Astrocyte (in vitro differentiated cells and primary cell): ENCODE measurements around the gene DUS1L. TPM values are rescaled to one million over a fixed set of nuclear protein-coding genes. Genes with fewer than 3 reads are reported as not detected.

Experiments used
- DNase-seq: peaks from one replicate; pipeline ENCODE4 v3.0.0-alpha.2; 2010; ENCODE audit warnings: low read depth
- FAIRE-seq: peaks from 2 replicates; lab custom pipeline; 2011; peaks lifted over from hg19 to GRCh38; lab: Jason Lieb, UNC
- H2AFZ ChIP-seq: 2 replicates; pipeline ENCODE4 v1.6.0; 2012; ENCODE audit warnings: low read depth, low read length, inconsistent platforms
- H3K27ac ChIP-seq: 2 replicates; pipeline ENCODE4 v1.5.1; 2011; ENCODE audit warnings: low read depth, low read length, inconsistent platforms
- H3K27me3 ChIP-seq: 2 replicates; pipeline ENCODE4 v1.6.0; 2011; ENCODE audit warnings: low read length, inconsistent platforms; ENCODE audit not compliant: insufficient read depth
- H3K36me3 ChIP-seq: 2 replicates; pipeline ENCODE4 v1.5.1; 2011; ENCODE audit warnings: low read length, inconsistent platforms; ENCODE audit not compliant: insufficient read depth
- H3K4me1 ChIP-seq: 2 replicates; pipeline ENCODE4 v1.5.1; 2011; ENCODE audit warnings: low read length, inconsistent platforms; ENCODE audit not compliant: insufficient read depth
- H3K4me2 ChIP-seq: 2 replicates; pipeline ENCODE4 v1.6.0; 2012; ENCODE audit warnings: low read length, inconsistent platforms
- H3K4me3 ChIP-seq: 2 replicates; pipeline ENCODE4 v1.5.1; 2011; ENCODE audit warnings: low read depth, mild to moderate bottlenecking, low read length, inconsistent platforms; ENCODE audit not compliant: insufficient read depth
- H3K79me2 ChIP-seq: 2 replicates; pipeline ENCODE4 v1.6.0; 2012; ENCODE audit warnings: mild to moderate bottlenecking, low read length, inconsistent platforms; ENCODE audit not compliant: insufficient read depth
- H3K9ac ChIP-seq: 2 replicates; pipeline ENCODE4 v1.6.0; 2012; ENCODE audit warnings: mild to moderate bottlenecking, low read length, inconsistent platforms
- H3K9me3 ChIP-seq: 2 replicates; pipeline ENCODE4 v1.5.1; 2012; ENCODE audit warnings: low read depth, mild to moderate bottlenecking, low read length, inconsistent platforms; ENCODE audit not compliant: insufficient read depth
- H4K20me1 ChIP-seq: 2 replicates; pipeline ENCODE4 v1.6.0; 2012; ENCODE audit warnings: low read length, inconsistent platforms; ENCODE audit not compliant: insufficient read depth
- H3K27ac Mint-ChIP-seq: one replicate; pipeline ENCODE4 v1.8.0; 2021; ENCODE audit warnings: mild to moderate bottlenecking, mixed read lengths; ENCODE audit not compliant: unreplicated experiment
- H3K27me3 Mint-ChIP-seq: one replicate; pipeline ENCODE4 v1.8.0; 2021; ENCODE audit warnings: low read depth, mixed read lengths; ENCODE audit not compliant: unreplicated experiment
- H3K36me3 Mint-ChIP-seq: one replicate; pipeline ENCODE4 v1.8.0; 2021; ENCODE audit warnings: low read depth, mixed read lengths; ENCODE audit not compliant: unreplicated experiment
- H3K4me1 Mint-ChIP-seq: one replicate; pipeline ENCODE4 v1.8.0; 2021; ENCODE audit warnings: low read depth, mixed read lengths; ENCODE audit not compliant: unreplicated experiment
- H3K4me3 Mint-ChIP-seq: one replicate; pipeline ENCODE4 v1.8.0; 2021; ENCODE audit warnings: mild to moderate bottlenecking, moderate library complexity, mixed read lengths; ENCODE audit not compliant: unreplicated experiment
- H3K9me3 Mint-ChIP-seq: one replicate; pipeline ENCODE4 v1.8.0; 2021; ENCODE audit warnings: mild to moderate bottlenecking, mixed read lengths; ENCODE audit not compliant: unreplicated experiment
- CTCF ChIP-seq: IDR thresholded peaks from 2 replicates; pipeline ENCODE4 v1.5.1; 2011; ENCODE audit warnings: low read depth, mild to moderate bottlenecking, inconsistent platforms, low read length, moderate library complexity; ENCODE audit not compliant: insufficient read depth
- EZH2 ChIP-seq: IDR thresholded peaks from 2 replicates; pipeline ENCODE4 v1.6.1; 2012; ENCODE audit warnings: mild to moderate bottlenecking, low read length, inconsistent platforms; ENCODE audit not compliant: insufficient read depth
- total RNA-seq: library from RNA; stranded (reverse); gene quantifications from 2 replicates; pipeline ENCODE4 v1.2.1, GENCODE V29; 2021

The DUS1L gene
- total RNA-seq, 1 donor from 2014 or later = 55.1 TPM

DNA sequence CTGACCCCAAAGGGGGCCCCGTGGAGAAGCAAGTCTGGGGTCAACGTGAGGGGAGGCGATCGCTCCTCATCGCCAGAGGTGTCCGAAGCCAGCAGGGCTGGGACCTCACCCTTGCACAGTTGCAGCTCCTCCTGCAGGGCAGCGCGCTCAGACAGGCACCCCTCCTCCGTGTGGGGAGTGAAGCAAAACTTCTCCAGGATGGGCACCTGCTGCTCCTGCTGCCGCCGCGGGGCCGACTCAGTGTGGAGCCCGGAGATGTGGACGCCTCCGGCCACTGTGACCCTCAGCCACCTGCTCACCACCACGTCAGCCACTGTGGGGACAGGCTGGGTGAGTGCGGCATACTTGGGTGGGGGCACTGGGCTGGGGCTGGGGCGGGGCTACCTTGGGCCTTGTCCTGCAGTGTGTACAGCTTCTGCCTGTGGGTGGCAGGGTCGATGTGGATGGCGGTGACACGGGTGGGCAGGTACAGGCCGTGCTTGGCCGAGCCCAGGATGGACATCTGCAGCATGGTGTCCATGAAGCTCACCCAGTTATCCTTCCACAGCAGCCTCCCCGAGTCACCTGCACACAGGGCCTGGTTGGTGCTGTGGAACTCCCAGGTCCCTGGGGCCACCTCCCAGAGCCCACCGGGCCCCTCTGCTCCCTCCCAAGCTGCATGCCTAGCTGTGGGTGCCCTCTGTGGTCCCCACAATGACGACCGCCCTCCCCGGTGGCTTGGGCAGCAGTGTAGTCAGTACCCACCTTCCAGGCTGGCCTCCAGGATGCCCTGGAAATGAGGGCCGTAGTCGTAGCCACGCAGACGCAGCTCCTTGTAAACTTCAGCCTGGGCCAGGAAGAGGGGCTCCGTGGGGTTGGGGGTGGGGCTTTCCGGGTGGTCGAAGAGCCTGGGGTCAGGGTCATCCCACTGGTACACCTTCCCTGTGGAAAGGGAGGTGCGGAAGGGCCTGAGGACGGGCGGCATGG is 21.6 kb upstream of the DUS1L start:
- no peaks in the 10 kb centered on the region for H3K27me3 ChIP-seq
- H3K9me3 Mint-ChIP-seq = no peaks in the 10 kb centered on the region
- H3K9me3 ChIP-seq = no peaks in the 10 kb centered on the region
- no peaks in the 10 kb centered on the region for H3K27me3 Mint-ChIP-seq
- TF ChIP-seq CTCF (no peak), EZH2 (no peak)
- H3K4me1 ChIP-seq = no peaks in the 10 kb centered on the region
- H2AFZ ChIP-seq = no peak overlapping the region
- no peaks in the 10 kb centered on the region for H3K4me1 Mint-ChIP-seq
- peaks cover 13% of the 10 kb centered on the region for H3K79me2 ChIP-seq
- H3K36me3 Mint-ChIP-seq = no peaks in the 10 kb centered on the region
- no peak overlapping the region for H3K27ac Mint-ChIP-seq
- no peak overlapping the region for H3K27ac ChIP-seq
- H3K9ac ChIP-seq = no peak overlapping the region
- H4K20me1 ChIP-seq = peaks cover 83% of the 10 kb centered on the region
- no peak overlapping the region for H3K4me3 ChIP-seq
- peaks cover 12% of the 10 kb centered on the region for H3K36me3 ChIP-seq
- DNase-seq (no peak), FAIRE-seq (no peak)
- no peak overlapping the region for H3K4me2 ChIP-seq
- no peak overlapping the region for H3K4me3 Mint-ChIP-seq

DNA sequence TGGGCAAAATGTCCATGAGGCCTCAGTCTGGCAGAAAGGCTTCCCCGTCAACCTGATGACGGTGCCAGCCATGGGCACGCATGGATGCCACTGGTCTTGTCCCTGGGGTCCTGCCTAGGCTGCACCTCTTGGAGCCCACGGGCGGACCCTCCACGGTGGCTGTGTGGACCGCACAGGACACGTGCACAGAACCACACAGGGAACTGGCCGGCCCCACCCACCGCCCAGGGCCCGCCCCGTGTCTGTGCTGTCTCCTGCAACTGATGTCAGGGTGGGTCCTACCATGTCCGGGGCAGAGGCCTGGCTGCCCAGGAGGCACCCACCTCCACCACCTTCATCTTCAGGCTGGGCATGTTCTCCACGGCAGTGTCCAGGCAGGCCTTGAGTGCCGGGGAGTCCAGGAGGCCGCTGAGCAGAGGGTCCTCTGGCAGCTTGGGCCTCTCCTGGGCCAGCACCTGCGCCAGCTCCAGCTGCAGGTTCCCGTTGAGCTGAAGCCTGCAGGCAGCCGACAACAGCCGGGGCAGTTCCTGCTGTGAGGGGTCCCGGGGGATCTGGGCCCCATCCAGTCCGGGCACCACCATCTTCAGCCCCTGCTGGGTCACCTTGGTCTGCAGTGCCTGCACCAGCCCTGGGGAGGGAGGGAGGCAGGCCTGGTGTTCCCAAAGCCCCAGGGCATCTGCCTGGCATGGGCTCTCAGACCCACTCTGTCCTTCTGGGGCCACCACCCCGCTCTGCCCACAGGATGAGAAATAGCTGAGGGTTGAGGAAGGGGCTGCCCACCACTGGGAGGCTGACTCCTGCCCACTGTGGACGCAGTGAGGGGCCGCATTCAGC is 20.5 kb upstream of the DUS1L start:
- Histone ChIP-seq H3K4me2 (no peak overlapping the region), H3K27ac (no peak overlapping the region), H3K36me3 (peaks cover 12% of the 10 kb centered on the region), H4K20me1 (peaks cover 79% of the 10 kb centered on the region), H2AFZ (no peak overlapping the region), H3K4me3 (no peak overlapping the region), H3K27me3 (no peaks in the 10 kb centered on the region), H3K4me1 (no peaks in the 10 kb centered on the region), H3K79me2 (peaks cover 6% of the 10 kb centered on the region), H3K9me3 (no peaks in the 10 kb centered on the region), H3K9ac (no peak overlapping the region)
- Mint-ChIP-seq H3K4me3 (no peak overlapping the region), H3K4me1 (no peaks in the 10 kb centered on the region), H3K27me3 (no peaks in the 10 kb centered on the region), H3K9me3 (no peaks in the 10 kb centered on the region), H3K36me3 (no peaks in the 10 kb centered on the region), H3K27ac (no peak overlapping the region)
- FAIRE-seq (no peak), DNase-seq (no peak)
- TF ChIP-seq EZH2 = no peak
- TF ChIP-seq CTCF = no peak
